HG03139 (cell line): ENCODE results near the gene DBNDD2.

Experiments
- ATAC-seq: cut with Tn5 transposase; IDR thresholded peaks from one replicate; pipeline ENCODE4 v1.9.1; 2021; ENCODE audit not compliant: unreplicated experiment

Gene DBNDD2, protein sequence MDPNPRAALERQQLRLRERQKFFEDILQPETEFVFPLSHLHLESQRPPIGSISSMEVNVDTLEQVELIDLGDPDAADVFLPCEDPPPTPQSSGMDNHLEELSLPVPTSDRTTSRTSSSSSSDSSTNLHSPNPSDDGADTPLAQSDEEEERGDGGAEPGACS

DNA sequence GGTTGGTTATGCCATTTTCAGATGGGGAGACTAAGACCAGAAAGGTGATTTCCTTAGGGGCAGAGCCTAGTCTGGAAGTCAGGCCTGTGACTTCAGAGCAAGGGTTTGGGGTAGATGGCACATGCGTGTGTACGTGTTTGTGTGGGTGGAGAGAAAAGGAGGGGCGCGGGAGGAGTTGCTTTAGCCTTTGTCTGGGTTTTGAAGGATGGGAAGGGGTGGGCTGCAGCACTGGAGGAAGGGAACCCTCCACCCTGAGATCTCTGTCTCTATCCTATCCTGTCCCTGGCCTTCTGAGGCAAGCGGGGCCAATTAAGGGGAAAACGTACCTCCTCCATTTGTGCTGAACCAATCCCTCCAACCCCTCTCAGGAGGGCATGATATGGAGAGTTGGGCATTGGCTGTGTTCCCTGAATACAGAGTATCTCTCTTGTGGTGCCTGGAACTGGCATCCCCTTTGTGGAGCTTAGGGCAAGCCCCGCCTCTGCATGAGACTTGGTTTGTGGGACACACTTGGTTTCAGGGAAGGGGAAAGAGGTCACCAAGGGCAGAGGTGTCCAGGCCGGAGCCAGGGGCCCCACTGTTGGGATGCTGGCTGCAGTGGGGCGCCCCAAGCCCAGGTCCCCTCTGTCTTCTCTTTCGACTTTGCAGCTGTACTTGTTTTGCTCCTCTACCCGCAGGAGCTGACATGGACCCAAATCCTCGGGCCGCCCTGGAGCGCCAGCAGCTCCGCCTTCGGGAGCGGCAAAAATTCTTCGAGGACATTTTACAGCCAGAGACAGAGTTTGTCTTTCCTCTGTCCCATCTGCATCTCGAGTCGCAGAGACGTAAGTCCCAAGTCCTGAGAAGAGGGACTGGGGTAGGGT is at the start of gene DBNDD2:
DBNDD2 (plus strand) TSS at position 507 of the 863 bp plus-strand sequence; CDS start at position 686, 179 bp downstream.
- ATAC-seq, result no peak

DNA sequence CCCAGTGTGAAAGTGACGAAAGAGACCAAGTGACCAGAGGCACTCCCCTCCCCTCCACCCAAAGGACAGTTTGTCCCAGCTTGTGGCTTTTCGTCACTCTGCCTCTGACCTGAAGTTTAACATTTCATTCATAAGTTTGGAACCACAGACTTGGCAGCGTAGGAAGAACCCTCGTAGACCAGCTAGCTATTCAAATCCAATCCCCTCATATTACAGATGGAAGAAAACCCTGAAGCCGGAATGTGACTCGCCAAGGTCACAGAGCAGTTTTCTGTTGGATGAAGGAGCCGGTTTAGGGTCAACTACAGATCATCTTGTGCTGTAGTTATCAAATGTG is 49.1 kb upstream of the DBNDD2 start:
- no peak for ATAC-seq

DNA sequence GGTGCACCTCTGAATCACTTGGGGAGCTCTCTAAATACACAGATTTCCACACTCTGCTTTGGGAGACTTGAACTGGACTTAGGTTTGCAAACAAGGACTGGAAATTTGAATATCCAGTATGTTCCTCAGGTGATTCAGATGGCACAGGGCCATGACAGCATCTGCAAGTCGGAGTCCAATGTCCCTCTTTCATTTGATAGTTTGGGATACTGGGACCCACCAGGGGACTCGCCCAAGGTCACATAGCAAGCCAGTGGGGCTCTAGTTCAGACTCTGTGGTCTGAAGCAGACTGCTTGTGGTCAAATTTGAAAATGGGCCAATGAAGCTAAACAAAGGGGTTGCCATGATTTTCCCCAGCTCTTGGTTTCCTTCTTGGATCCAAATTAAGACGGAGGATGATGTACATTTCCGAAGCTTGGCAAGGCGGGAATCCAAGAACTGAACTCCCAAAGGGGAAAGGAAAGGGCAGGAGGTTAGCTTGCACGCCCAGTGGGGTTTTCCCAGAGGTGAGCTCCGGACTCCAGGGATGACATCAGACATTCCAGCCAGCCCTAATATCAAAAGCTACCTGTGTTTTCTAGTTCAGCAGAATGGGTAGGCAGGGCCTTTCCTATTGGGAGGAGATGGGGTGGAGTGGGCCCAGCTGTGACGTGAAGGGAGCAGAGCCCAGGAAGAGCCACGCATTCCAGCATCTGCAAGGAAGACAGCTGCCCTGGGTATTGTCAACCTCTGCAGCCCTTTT is 48.5 kb upstream of the DBNDD2 start:
- no peak for ATAC-seq

DNA sequence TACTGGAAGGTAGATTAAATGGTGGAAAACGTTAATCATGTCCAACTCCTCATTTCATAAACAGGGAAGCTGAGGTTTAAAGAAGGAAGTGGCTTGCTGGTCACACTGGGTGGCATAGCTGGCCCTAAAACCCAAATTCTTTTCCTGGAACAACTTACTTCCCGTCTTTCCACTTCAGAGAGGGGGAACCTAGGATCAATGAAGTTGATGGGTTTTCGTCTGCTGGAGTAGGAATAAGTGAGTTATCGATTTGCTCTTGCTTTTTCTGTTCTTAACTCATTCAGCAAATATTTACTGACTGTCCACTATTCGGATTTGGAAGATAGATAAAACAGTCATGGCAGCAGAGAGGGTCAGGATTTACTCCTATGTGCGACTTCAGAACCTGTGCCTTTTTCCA is 46.3 kb upstream of the DBNDD2 start:
- ATAC-seq, result no peak

DNA sequence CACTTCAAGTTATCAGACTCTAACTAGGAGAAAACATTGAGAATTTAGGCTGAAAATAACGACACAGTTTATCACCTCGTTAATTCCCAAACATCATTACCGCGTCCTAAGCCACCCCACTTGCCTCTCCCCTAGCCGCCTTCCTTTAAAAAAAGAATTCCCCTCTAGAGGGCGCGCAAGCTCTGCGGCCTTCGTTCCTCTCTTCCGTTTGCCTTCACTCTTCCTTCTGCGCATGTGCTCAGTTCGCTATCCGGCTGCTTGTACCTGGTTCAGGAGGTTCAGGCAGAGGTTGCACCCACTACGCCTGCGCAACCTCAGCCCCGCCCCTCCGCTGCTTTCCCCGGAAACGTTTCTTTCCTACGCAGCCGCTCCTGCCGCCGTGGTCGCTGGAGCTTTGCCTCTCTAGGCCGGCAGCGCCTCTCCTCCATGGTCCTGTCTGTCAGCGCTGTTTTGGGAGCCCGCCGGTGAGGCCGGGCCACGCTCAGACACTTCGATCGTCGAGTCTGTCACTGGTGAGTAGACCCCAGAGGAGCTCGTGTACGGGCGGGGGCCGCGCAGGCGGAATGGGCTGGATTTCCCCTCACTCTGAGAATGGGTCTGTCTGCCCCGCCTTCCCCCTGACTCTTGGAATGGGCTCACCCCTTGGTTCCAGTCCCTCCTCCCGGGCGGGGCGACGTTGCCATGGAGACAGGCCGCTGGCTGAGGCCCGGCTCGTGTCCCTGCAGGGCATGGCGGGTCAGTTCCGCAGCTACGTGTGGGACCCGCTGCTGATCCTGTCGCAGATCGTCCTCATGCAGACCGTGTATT is 45.1 kb upstream of the DBNDD2 start, which contains the start of gene SYS1:
SYS1 (plus strand) TSS at position 353 of the 807 bp plus-strand sequence; CDS start at position 729, 376 bp downstream.
- ATAC-seq, result peak; percentile 76

DNA sequence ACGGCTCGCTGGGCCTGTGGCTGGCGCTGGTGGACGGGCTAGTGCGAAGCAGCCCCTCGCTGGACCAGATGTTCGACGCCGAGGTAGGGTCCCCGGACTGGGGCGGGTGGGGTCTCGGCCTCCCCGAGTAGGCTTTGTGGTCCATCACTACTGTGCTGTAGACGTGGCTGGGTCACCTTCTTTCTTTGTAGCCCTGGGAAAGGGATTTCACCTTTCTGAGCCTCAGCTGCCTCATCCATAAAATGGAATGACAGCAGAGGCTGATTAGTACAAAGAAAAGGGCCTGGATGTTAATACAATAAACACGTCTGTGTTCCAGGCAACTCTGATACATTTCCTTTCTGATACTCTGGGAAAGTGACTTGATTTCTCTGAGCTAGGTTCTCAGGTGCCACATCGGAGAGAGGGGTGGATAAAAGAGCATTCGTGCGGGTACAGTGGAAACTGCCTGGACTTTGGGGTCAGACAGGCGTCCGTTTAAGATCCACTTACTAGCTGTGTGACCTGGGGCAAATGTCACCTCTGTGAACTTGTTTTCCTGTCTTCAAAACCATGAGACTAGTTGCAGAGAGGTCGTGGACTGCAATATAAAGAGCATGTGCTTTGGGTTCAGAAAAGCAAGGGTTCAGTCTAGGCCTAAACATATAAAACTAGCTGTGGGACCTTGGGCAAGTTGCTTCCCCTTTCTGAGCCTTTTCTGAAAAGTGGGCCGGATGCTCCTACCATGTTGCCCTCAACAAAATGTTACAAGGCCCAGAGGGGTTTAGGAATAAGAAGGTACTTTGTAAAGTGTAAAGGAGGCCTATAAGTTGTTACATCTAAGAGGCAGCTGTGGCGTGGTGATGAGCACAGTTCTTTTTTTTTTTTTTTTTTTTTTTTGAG is 44.2 kb upstream of the DBNDD2 start:
- no peak for ATAC-seq

DNA sequence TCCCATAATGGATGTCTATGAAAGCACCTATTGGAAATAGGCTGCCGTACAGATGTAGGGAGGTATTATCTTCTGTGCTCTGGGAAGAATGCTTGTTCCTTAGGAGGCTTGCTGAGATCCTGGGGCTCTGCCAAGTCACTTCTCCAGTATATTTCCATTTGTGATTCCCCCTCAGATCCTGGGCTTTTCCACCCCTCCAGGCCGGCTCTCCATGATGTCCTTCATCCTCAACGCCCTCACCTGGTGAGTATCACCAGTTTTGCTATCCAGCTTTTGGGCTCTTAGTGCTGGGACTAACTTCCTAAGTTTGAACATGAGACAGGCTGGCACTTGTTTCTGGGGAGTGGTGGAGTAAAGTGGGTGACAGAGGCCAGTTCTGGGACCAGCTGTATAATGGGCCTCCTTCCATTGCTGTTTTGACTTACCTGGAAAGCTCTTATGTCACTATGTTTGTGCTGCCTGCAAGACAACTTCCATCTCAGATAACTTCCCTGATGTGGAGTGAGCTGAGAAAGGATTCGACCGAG is 42.6 kb upstream of the DBNDD2 start:
- ATAC-seq, result no peak

DNA sequence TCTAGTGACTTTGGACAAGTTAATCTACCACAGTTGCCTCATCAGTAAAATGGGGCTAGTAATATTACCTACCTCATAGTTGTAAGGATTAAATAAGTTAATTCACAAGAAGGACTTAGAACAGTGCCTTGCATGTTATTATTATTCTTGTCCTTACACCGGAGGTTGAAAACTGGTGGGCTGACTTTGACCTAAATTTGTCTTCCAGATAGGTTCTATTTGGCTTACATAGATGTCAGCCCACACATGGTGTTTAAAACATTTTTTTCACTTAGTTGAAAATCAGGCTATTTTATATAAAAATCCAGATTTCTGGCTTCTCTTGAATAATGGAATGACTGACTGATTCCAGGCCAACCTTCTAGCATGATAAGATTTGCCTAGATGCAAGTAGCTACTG is 41.9 kb upstream of the DBNDD2 start:
- ATAC-seq, result no peak

DNA sequence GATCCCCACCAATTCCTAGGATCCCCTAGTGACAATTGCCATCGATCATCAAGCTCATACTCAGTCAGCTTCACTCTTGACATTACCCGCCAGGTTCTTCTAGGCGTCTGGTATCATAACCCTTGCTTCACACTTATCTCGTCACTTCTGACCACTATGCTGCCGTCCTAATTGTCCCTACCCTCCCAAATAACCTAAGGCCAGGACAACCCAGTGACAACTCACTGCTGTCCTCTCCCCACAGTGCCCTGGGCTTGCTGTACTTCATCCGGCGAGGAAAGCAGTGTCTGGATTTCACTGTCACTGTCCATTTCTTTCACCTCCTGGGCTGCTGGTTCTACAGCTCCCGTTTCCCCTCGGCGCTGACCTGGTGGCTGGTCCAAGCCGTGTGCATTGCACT is 41.5 kb upstream of the DBNDD2 start:
- no peak for ATAC-seq

DNA sequence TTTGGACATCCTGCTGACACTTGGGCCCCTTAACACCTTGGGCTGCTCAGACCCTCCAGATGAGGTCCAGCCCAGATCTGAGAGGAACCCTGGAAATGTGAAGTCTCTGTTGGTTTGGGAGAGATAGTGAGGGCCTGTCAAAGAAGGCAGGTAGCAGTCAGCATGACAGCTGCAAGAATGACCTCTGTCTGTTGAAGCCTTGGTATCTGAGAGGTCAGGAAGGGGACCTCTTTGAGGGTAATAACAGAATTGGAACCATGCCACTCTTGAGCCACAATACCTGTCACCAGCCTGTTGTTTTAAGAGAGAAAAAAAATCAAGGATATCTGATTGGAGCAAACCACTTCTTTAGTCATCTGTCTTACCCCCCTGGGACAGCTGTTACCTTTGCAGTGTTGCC is 41.0 kb upstream of the DBNDD2 start:
- no peak for ATAC-seq

DNA sequence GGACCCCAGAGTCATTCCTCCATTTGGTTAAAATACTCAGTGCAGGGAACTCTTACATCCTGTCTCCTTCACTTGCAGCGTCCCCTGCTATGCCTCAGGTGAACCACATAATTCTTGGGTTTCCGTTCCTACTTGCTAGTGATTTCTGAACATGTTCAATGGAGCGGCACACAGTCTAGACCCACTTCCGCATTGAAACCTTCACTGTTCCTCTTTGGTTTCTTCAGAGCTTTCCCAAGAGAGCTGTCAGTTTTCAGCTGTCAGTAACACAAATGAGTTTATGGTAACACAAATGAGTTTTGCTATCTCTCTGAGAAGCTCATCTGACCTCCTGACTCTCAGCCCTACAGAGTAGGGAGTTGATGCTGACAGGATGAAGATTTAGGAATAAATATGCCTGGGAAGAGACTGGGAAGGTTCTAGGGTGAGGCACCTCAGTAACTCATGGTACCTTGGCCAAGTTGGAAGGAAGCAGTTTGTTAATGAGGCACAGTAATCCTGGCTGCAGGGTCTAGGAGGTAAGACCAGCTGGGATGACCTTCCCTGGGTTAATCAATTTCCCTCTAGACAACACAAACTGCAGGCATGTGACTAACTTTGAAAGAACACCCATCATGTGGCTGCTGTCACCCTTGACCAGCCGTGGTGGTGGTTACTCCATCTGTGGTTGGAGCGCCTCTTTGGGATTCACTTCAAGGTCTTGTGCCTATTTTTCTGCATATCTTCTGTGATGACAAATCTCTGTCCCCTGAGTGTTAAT is 39.7 kb upstream of the DBNDD2 start:
- ATAC-seq, result peak; percentile 77

DNA sequence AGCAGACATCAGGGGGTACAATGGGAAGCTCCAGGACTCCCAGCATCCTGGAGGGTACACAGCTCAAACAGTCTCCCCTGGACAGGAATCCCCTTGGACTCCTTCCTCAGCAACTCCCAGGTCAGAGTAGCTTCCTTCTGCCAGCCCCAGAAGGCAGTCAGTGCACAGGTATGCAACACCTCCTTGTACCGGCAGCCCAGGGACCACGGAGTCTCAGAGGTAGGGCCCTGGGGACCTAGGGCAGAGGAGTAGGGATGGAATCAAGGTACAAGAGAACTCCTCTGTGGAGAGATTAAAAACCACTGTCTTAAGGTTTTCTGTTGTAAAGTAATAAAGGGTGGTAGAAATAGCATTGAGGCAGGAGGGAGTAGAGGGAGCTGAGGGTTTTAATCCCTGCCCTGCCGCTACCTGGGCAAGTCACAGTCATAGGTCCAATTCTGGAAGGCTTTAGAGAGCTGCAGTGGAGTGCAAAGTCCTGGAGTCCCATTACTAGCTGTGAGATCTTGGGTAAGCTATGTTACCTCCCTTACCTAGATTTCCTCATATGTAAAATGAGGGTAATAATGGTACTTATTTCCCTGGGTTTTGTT is 37.4 kb upstream of the DBNDD2 start:
- no peak for ATAC-seq

DNA sequence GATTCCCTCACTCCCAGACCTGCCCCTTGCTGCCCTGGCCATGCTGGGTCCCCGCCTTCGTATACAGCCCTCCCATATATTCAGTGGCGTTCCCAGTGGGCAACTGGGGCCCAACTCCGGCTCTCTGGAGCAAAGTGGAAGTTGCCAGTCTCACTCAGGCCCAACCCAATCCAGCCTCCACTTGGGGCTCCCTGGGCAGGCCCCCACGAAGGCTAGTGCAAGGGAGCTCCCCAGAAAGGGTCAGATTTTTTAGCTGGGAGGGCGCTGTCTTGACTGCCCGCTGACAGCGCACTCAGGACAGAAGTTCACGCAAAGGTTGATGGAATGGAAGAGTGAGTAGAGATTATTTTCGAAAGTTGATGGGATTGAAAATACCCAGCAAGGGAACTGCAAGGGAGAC is 35.8 kb upstream of the DBNDD2 start:
- no peak for ATAC-seq

DNA sequence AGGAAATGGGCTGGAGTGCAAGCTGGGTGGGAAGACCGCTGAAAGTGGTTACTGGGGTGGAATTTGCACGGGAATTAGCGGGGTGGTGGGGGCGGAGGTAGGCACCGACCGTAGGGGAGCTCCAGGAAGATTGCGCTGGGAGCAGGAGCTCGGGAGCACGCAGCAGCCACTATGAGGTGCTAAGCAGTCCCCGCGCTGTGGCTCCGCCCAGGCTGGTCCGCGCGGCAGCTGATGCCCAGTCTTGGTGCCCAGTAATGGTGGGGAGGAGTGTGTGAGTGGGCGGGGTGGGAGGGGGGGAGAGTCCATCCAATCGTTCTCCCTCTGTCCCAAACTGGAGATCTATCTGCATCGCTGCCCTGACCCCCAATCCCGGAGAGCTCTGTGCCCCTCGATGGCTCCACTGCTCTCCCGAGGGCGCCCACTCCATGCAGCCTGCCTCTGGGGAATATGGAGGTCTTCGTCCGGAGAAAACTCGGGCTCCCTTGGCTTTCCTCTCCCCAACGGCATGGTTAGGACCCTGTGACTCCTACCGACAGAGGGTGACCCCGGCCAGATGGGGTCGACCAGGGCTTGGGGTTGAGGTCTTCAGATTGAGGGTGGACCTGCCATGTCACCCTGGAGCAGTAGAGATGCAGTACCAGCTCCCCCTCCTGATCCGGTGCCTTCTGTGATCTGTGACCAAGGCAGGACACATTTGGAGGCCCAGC is 35.3 kb upstream of the DBNDD2 start:
- no peak for ATAC-seq

DNA sequence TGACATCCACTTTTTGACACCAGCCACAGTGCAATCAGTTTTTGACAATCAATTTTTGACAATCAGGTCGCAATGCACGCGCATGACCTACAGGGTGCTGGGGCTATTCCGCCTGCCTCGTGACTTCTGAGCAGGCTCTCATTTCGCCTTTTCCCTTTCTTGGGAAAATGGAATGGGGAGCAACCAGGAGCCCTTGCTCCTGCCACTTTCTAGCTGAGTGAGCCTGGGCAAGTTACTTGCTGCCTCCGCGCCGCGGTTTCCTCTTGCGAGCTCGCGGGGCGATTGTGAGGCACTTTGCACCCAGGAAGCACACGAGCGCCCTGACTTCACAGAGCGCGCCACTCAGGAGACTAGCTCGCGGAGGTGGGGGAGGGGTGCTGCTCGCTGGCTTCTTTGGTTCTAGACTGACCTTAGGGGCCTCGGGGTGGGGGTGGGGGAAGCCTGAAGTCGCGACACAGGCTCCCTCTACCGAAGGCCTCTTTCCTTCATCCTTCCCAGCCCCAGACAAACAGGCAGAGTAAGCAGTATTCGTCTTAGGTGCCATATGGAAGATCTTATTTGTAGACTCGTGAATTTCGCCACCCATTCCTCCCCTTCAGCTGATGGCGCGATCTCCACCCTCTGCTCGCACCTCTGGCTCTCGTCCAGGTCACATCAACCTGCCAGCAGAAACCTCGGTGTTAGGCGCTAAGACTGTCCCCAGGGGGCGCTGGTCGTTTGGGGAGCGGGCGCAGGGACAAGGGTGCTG is 34.6 kb upstream of the DBNDD2 start:
- ATAC-seq, result peak; percentile 62

DNA sequence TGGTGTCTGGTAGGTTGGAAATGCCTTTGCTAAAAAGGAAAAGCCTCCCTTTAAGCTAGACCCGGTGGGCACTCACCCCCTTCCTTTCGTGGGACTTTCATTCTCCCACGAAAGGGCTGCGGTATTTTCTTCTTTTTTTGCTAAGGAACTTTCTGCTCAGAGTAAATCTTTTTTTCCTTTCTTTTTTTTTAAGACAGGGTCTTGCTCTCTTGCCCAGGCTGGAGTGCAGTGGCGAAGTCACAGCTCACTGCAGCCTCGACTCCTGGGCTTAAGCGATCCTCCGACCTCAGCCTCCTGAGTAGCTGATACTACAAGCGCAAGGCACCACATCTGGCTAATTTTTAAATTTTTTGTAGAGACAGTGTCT is 34.0 kb upstream of the DBNDD2 start:
- ATAC-seq, result no peak

DNA sequence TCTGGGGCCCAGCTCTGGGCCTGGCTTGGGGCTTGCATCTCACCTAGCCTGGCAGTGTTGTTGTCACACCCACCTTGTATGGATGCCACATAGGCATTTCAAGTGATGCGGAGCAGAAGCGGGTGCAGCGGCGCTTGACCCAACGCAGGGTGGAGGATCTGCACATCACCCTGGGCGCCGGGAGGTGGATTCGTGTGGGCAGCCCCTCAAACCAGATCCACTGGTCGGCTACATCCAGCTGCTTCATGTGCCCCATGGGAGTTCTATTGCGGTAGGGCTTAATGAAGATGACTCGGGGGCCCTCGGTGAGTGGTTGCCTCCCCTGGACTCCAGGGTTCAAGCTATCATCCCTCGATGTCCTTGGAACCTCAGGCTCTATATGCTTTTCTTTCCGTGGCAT is 33.1 kb upstream of the DBNDD2 start:
- no peak for ATAC-seq

DNA sequence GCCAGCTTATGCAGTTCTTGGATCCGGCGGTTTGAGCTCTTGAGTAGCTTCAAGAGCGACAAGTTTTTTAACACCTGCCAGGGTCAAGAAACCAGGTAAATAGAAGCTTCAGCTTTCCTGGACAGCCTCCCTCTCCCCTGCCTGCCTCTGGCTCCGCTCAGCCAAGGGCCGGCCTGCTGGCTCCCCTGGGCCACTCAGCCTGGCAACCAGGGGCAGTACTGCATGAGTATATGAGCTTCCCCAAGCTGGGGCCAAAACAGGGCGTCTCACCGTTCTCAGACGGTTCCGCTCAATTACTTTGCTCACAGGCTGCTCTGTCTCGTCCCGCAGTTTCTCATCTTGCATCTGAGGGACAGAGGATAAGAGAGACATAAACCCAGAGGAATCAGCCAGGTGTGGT is 30.8 kb upstream of the DBNDD2 start:
- no peak for ATAC-seq
